Upper lobe of right lung (tissue), 1 donor: ENCODE measurements around the gene YRDC. TPM values are rescaled to one million over a fixed set of nuclear protein-coding genes. Genes with fewer than 3 reads are reported as not detected.

Experiments used
- ATAC-seq: fragments of 200-7000 bp; cut with Tn5 transposase; one replicate; pipeline ENCODE4 v1.9.1; 2020; ENCODE audit warnings: mild to moderate bottlenecking, moderate library complexity
- DNase-seq: peaks from one replicate; pipeline ENCODE4 v3.0.0-alpha.2; 2020
- H3K27ac ChIP-seq: fragments of 200-600 bp; one replicate; pipeline ENCODE4 v1.8.0; 2022
- H3K27me3 ChIP-seq: fragments of 200-600 bp; one replicate; pipeline ENCODE4 v1.8.0; 2022; ENCODE audit warnings: mild to moderate bottlenecking
- H3K36me3 ChIP-seq: fragments of 200-600 bp; one replicate; pipeline ENCODE4 v1.8.0; 2022
- H3K4me1 ChIP-seq: fragments of 200-600 bp; one replicate; pipeline ENCODE4 v1.8.0; 2022
- H3K4me3 ChIP-seq: fragments of 200-600 bp; one replicate; pipeline ENCODE4 v1.8.0; 2022; ENCODE audit warnings: mild to moderate bottlenecking
- H3K9me3 ChIP-seq: fragments of 200-600 bp; one replicate; pipeline ENCODE4 v1.8.0; 2022
- intact Hi-C: fragments of 100-400 bp; cut with DNase I; formaldehyde crosslinking; loops from one replicate; pipeline ENCODE4 v1.11.0; 2022
- total RNA-seq: library from RNA; stranded (reverse); fragmentation: NEBNext Ultra II Directional; extraction: Animal tissue kit (Norgen Biotek cat#: 25700); gene quantifications from one replicate; pipeline ENCODE4 v1.2.1, GENCODE V29; 2021
- TF ChIP-seq, protein P1 (sequence below): fragments of 200-600 bp; IDR thresholded peaks from one replicate; pipeline ENCODE4 v1.8.0; 2022; ENCODE audit warnings: antibody characterized with exemption
- donor health status: DM: no; HTN: yes; CAD: no; lungs with severe emphysema.

The YRDC gene
- total RNA-seq, 1 donor from 2014 or later, result 14.8 TPM

DNA sequence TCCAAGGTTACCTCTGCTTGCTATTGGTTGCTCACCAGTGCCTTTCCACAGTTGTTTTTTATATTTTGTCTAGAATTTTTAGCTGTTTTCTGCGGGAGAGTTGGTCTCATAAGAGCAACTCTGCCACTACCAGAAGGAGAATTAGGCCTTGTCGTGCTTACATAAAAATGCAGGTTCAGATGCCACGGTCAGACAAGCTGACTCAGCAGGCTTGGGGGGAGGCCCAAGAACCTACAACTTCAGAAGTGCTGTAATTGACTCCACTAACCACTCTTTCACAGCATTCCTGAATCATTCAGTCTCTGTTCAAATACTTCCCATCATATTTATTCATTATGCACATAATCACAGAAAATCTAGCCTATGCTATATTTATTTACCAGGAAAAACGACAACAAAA lies 23.1 kb upstream of the YRDC start:
- TF ChIP-seq, protein P1, sequence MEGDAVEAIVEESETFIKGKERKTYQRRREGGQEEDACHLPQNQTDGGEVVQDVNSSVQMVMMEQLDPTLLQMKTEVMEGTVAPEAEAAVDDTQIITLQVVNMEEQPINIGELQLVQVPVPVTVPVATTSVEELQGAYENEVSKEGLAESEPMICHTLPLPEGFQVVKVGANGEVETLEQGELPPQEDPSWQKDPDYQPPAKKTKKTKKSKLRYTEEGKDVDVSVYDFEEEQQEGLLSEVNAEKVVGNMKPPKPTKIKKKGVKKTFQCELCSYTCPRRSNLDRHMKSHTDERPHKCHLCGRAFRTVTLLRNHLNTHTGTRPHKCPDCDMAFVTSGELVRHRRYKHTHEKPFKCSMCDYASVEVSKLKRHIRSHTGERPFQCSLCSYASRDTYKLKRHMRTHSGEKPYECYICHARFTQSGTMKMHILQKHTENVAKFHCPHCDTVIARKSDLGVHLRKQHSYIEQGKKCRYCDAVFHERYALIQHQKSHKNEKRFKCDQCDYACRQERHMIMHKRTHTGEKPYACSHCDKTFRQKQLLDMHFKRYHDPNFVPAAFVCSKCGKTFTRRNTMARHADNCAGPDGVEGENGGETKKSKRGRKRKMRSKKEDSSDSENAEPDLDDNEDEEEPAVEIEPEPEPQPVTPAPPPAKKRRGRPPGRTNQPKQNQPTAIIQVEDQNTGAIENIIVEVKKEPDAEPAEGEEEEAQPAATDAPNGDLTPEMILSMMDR, result no peak
- no peak overlapping the region for H3K27ac ChIP-seq
- DNase-seq (no peak), ATAC-seq (no peak)
- no peaks in the 10 kb centered on the region for H3K9me3 ChIP-seq
- intact Hi-C loops, result no loop called here
- no peaks in the 10 kb centered on the region for H3K27me3 ChIP-seq
- H3K4me1 ChIP-seq, result no peaks in the 10 kb centered on the region
- no peak overlapping the region for H3K4me3 ChIP-seq
- H3K36me3 ChIP-seq, result peaks cover 75% of the 10 kb centered on the region

DNA sequence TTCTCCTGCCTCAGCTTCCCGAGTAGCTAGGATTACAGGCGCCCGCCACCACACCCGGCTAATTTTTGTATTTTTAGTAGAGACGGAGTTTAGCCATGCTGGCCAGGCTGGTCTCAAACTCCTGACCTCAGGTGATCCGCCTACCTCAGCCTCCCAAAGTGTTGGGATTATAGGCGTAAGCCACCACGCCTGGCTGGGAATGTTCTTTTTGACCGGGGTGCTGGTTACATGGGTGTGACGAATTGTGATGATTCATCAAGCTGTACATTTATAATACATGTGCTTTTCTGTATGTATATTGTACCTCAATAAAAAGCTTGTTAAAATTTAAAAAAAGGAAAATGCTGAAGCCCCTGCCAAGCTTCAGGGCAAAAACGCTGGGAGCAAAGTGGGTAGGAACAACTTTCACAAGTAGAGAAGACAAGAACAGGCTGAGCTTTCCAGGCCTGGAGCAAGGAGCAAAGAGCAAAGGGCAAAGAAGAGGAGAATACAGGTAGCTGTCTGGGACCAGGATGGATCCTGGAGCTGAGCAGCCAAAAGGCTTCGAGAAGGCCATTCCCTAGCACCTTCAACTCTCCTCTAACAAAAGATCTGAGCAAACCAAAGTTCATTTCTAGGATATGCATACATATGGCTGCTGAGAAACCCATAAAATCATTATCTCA lies 20.5 kb upstream of the YRDC start:
- H3K4me3 ChIP-seq, result no peak overlapping the region
- TF ChIP-seq, protein P1, result no peak
- no peaks in the 10 kb centered on the region for H3K4me1 ChIP-seq
- intact Hi-C loops, result no loop called here
- H3K27me3 ChIP-seq, result no peaks in the 10 kb centered on the region
- no peak overlapping the region for H3K27ac ChIP-seq
- ATAC-seq, result no peak
- H3K9me3 ChIP-seq, result no peaks in the 10 kb centered on the region
- H3K36me3 ChIP-seq, result peaks cover 57% of the 10 kb centered on the region
- DNase-seq, result no peak

DNA sequence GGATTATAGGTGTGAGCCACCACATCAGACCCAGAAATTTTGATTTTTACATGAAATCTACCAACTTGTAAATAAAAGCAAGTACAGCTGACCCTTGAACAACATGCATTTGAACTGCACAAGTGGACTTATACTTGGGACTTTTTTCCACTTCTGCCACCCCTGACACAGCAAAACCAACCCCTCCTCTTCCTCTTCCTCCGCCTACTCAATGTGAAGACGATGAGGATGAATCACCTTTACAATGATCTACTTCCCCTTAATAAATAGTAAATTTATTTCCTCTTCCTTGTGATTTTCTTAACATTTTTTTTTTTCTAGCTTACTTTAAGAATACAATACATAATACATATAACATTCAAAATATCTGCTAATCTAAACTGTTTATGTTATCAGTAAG lies 17.5 kb upstream of the YRDC start:
- no peaks in the 10 kb centered on the region for H3K4me1 ChIP-seq
- DNase-seq, result no peak
- intact Hi-C loops, result no loop called here
- peak; percentile 58 for ATAC-seq
- H3K36me3 ChIP-seq, result peaks cover 57% of the 10 kb centered on the region
- no peaks in the 10 kb centered on the region for H3K27me3 ChIP-seq
- no peak overlapping the region for H3K4me3 ChIP-seq
- H3K27ac ChIP-seq, result no peak overlapping the region
- TF ChIP-seq, protein P1, result no peak
- H3K9me3 ChIP-seq, result no peaks in the 10 kb centered on the region

DNA sequence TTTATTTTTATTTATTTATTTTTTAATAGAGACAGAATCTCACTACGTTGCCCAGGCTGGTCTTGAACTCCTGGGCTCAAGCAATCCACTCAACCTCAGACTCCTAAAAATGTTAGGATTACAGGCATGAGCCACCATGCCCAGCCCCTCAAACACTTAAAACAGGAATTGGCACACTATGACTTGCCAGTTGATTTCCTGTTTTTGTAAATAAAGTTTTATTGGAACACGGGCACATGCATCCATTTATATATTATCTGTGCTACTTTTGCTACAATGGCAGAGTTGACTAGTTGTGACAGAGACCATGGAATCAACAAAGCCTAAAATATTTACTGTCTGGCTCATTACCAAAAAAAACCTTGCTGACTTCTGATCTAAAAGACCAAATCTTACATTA lies 16.0 kb upstream of the YRDC start:
- TF ChIP-seq, protein P1, result no peak
- Histone ChIP-seq H3K36me3 (peaks cover 50% of the 10 kb centered on the region), H3K27ac (no peak overlapping the region), H3K4me1 (no peaks in the 10 kb centered on the region), H3K9me3 (no peaks in the 10 kb centered on the region), H3K27me3 (no peaks in the 10 kb centered on the region), H3K4me3 (no peak overlapping the region)
- ATAC-seq (no peak), DNase-seq (no peak)
- intact Hi-C loops, result no loop called here

DNA sequence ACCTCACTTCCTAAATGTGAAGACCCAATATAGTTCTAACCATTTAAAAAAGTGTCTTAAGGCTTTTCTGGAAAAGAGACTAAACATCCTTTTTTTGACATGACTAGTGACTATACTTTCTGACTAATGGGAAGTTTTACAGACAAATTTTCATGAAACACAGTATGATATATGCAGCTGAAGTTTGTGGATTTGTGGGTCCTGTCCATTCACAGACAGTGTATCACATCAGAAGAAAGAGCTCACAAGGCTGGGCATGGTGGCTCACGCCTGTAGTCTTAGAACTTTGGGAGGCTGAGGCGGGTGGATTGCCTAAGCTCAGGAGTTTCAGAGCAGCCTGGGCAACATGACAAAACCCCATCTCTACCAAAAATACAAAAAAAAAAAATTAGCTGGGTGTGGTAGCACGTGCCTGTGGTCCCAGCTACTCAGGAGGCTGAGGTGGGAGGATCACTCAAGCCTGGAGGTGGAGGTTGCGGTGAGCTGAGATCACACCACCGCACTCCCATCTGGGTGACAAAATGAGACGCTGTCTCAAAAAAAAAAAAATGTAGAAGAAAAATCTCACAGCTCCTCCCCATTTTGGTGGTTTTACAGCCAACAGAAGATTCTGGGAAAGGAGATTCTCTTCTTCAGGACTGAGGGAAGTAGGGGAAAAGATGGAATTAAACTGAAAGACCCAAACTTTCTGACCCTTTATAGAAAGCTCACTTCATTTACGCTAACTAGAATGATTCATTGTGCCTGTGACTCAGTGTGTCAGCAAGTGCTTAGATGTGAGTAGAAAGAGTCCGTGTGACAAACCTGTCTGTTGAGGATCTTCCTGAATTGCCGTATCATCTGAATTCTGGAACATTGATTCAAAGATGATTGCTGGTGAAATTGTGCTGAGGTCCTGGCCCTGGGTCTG lies 15.2 kb upstream of the YRDC start:
- H3K27ac ChIP-seq, result no peak overlapping the region
- no peak overlapping the region for H3K4me3 ChIP-seq
- H3K36me3 ChIP-seq, result peaks cover 45% of the 10 kb centered on the region
- TF ChIP-seq, protein P1, result no peak
- DNase-seq (no peak), ATAC-seq (no peak)
- no peaks in the 10 kb centered on the region for H3K9me3 ChIP-seq
- H3K4me1 ChIP-seq, result no peaks in the 10 kb centered on the region
- H3K27me3 ChIP-seq, result no peaks in the 10 kb centered on the region
- intact Hi-C loops, result no loop called here
